MCF 10A (cell line): ENCODE measurements around the gene ZNF532. TPM values are rescaled to one million over a fixed set of nuclear protein-coding genes. Genes with fewer than 3 reads are reported as not detected.

ENCODE experiments used
- BruUV-seq: library from RNA; stranded (reverse); fragments of 400-500 nt; replicated peaks from 2 replicates; lab custom pipeline; 2021; lab: Mats Ljungman, UMichigan
- CTCF ChIA-PET: fragments of 300-600 bp; sonication (Branson Sonifier 250); formaldehyde crosslinking; extraction: SDS; loops from one replicate; lab custom pipeline; 2021; ENCODE audit warnings: antibody characterized with exemption, inconsistent platforms; lab: Yijun Ruan, JAX
- POLR2A ChIA-PET: fragments of 300-600, 350-650 bp; sonication (Branson Sonifier 250); formaldehyde crosslinking; extraction: SDS; loops from one replicate; lab custom pipeline; 2020; ENCODE audit warnings: antibody characterized with exemption, inconsistent platforms; lab: Yijun Ruan, JAX
- DNase-seq: peaks from one replicate; pipeline ENCODE4 v3.0.0-alpha.2; 2018; ENCODE audit not compliant: unreplicated experiment
- H3K27ac Mint-ChIP-seq: one replicate; pipeline ENCODE4 v1.8.0; 2022; ENCODE audit warnings: mild to moderate bottlenecking, low read depth, mixed read lengths; ENCODE audit not compliant: unreplicated experiment
- H3K27me3 Mint-ChIP-seq: one replicate; pipeline ENCODE4 v1.8.0; 2022; ENCODE audit warnings: mixed read lengths; ENCODE audit not compliant: insufficient read depth, unreplicated experiment
- H3K36me3 Mint-ChIP-seq: one replicate; pipeline ENCODE4 v1.8.0; 2022; ENCODE audit warnings: mild to moderate bottlenecking, moderate library complexity, mixed read lengths; ENCODE audit not compliant: insufficient read depth, unreplicated experiment
- H3K4me1 Mint-ChIP-seq: one replicate; pipeline ENCODE4 v1.8.0; 2022; ENCODE audit warnings: mixed read lengths; ENCODE audit not compliant: insufficient read depth, unreplicated experiment
- H3K4me3 Mint-ChIP-seq: one replicate; pipeline ENCODE4 v1.8.0; 2022; ENCODE audit warnings: mild to moderate bottlenecking, moderate library complexity, mixed read lengths; ENCODE audit not compliant: unreplicated experiment
- H3K9me3 Mint-ChIP-seq: one replicate; pipeline ENCODE4 v1.8.0; 2022; ENCODE audit warnings: mixed read lengths; ENCODE audit not compliant: unreplicated experiment
- intact Hi-C: fragments of 100-400 bp; cut with micrococcal nuclease; formaldehyde crosslinking; loops from 2 replicates; pipeline ENCODE4 v1.14.1; 2022
- total RNA-seq: library from RNA; stranded (reverse); gene quantifications from 2 replicates; pipeline ENCODE4 v1.2.3, GENCODE V29; 2022
- TF ChIP-seq, protein P1 (sequence below): fragments of 200-600 bp; IDR thresholded peaks from one replicate; pipeline ENCODE4 v1.8.0; 2022; ENCODE audit warnings: antibody characterized with exemption, mild to moderate bottlenecking; ENCODE audit not compliant: unreplicated experiment

ZNF532 gene
- total RNA-seq, 1 experiment from 2014 or later: 64.1 TPM

DNA sequence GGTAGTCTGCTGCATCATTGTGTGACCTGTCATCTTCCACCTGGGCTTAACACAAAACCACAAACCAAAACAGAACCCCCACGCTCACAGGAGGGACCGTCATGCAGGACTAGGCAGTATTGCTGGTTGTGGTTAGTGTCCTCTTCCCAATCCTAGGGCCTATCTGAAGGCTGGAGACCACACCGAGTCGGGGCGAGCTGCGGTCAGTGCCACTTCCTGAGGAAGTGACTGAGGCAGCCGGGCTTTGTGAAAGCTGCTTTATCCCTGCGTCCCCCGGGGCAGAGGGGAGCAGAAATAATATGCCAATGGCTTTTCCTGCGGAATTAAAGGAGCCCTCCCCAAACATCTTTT, 22.9 kb downstream of the ZNF532 start:
- Mint-ChIP-seq H3K9me3 (no peaks in the 10 kb centered on the region), H3K4me1 (peaks cover 18% of the 10 kb centered on the region), H3K4me3 (peak overlapping the region; percentile 52), H3K36me3 (peaks cover 34% of the 10 kb centered on the region), H3K27ac (peak overlapping the region; percentile 93), H3K27me3 (no peaks in the 10 kb centered on the region)
- ChIA-PET POLR2A (interaction anchor here (1.7 kb wide), 1 partner anchor 183 kb away, joined by 4 read pairs; no protein-coding TSS in a partner anchor), CTCF (interaction anchor here (0.7 kb wide), 1 partner anchor 120 kb away, joined by 3 read pairs; no protein-coding TSS in a partner anchor)
- no TSS peak for BruUV-seq
- DNase-seq: peak; percentile 61
- TF ChIP-seq, protein P1, sequence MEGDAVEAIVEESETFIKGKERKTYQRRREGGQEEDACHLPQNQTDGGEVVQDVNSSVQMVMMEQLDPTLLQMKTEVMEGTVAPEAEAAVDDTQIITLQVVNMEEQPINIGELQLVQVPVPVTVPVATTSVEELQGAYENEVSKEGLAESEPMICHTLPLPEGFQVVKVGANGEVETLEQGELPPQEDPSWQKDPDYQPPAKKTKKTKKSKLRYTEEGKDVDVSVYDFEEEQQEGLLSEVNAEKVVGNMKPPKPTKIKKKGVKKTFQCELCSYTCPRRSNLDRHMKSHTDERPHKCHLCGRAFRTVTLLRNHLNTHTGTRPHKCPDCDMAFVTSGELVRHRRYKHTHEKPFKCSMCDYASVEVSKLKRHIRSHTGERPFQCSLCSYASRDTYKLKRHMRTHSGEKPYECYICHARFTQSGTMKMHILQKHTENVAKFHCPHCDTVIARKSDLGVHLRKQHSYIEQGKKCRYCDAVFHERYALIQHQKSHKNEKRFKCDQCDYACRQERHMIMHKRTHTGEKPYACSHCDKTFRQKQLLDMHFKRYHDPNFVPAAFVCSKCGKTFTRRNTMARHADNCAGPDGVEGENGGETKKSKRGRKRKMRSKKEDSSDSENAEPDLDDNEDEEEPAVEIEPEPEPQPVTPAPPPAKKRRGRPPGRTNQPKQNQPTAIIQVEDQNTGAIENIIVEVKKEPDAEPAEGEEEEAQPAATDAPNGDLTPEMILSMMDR: no peak
- intact Hi-C loops: no loop called here

DNA sequence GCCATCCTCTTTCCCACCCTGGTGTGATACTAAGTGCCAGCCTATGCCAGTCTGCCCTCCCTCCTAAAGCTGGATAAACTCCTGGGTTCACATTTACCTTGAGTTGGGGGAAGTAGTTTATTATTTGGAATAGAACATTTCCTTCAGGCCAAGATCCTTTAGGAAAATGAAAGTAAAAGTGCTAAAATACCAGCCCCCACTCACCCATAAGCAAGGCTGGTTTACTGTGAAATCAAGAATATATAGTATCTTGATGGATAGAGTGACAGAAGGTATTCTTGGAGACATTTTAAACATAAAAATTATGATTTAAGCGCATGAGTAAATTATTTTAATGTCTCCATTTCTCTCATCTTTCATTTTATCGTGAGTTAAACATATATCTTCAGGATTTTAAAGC, 27.1 kb downstream of the ZNF532 start:
- Mint-ChIP-seq H3K27ac (peak overlapping the region; percentile 77), H3K9me3 (peaks cover 5% of the 10 kb centered on the region), H3K4me1 (peaks cover 22% of the 10 kb centered on the region), H3K4me3 (no peak overlapping the region), H3K36me3 (peaks cover 30% of the 10 kb centered on the region), H3K27me3 (no peaks in the 10 kb centered on the region)
- CTCF ChIA-PET: interaction anchor here (0.8 kb wide), 1 partner anchor 179 kb away, joined by 3 read pairs; no protein-coding TSS in a partner anchor
- no TSS peak for BruUV-seq
- TF ChIP-seq, protein P1: no peak
- intact Hi-C loops: no loop called here
- no peak for DNase-seq
- POLR2A ChIA-PET: no interaction called here

DNA sequence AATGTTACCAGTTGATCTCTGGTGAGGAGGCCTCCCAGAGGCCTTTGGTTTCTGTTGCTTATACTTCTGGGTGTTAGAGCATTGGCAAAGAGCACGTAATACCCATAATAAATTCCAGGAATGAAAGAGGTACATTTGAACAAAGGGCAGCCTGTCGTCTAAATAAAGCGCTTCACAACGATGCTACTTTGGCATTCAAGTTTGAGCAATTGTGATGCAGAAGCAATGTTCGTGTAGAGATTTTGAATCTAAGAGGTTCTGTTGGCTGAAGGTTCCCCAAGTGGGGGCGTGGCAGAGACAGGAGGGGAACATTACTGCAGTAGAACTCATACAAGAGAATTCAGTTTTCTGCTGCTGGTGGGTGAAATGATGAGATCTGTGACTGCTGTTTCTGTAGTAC, 27.8 kb downstream of the ZNF532 start:
- TF ChIP-seq, protein P1: no peak
- Mint-ChIP-seq H3K9me3 (peaks cover 5% of the 10 kb centered on the region), H3K4me3 (no peak overlapping the region), H3K4me1 (peaks cover 15% of the 10 kb centered on the region), H3K36me3 (peaks cover 30% of the 10 kb centered on the region), H3K27ac (peak overlapping the region; percentile 77), H3K27me3 (no peaks in the 10 kb centered on the region)
- POLR2A ChIA-PET: no interaction called here
- CTCF ChIA-PET: no interaction called here
- intact Hi-C loops: no loop called here
- DNase-seq: no peak
- no TSS peak for BruUV-seq

DNA sequence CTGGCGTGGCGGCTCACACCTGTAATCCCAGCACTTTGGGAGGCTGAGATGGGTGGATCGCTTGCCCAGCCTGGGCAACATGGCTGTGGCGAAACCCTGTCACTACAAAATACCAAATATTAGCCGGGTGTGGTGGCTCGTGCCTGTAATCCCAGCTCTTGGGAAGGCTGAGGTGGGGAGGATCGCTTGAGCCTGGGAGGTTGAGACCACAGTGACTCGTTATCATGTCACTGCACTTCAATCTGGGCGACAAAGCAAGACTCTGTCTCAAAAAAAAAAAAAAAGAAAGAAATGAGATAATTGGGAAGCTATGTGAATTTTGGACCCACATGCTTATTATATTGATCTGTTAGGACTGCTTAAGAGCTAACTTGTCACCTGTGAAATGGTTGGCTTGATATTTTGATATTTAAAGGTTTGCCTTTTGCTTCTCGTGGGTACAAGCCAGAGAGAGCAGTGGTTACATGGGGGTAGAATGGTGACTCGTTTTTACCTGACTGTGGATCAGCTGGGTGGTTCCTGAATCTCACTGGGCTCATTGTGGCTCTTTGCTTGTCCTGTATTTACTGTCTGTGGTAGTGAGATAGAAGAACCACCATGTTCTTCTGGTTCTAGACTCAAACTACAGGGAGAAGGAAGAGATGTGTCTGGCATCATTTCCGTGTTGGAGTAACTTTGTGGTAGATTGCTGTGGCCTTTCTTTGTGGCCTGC, 28.9 kb downstream of the ZNF532 start:
- H3K27me3 Mint-ChIP-seq: no peaks in the 10 kb centered on the region
- no peak overlapping the region for H3K4me3 Mint-ChIP-seq
- ChIA-PET CTCF (interaction anchor here (0.7 kb wide), 2 partner anchors 111 to 539 kb away, joined by 3 to 4 read pairs; no protein-coding TSS in a partner anchor), POLR2A (no interaction called here)
- peaks cover 30% of the 10 kb centered on the region for H3K36me3 Mint-ChIP-seq
- no peak for DNase-seq
- TF ChIP-seq, protein P1: no peak
- no peak overlapping the region for H3K27ac Mint-ChIP-seq
- H3K4me1 Mint-ChIP-seq: peaks cover 13% of the 10 kb centered on the region
- BruUV-seq: no TSS peak
- peaks cover 5% of the 10 kb centered on the region for H3K9me3 Mint-ChIP-seq
- intact Hi-C loops: no loop called here
